ENCODE measurements around the gene MRAP.

The MRAP gene

GRCh38 chr21:32322676-32323075 lies 24.0 kb downstream of the MRAP start:
- H3K4me1 Mint-ChIP-seq (ENCODE audit: low read depth) = peaks cover 5% of the 10 kb centered on the region
- no peak for DNase-seq
- peaks cover 99% of the 10 kb centered on the region for H3K36me3 Mint-ChIP-seq (ENCODE audit: low read depth)
- H3K27me3 Mint-ChIP-seq = no peaks in the 10 kb centered on the region
- H3K27ac Mint-ChIP-seq = no peak overlapping the region
- no peak overlapping the region for H3K4me3 Mint-ChIP-seq
- no peaks in the 10 kb centered on the region for H3K9me3 Mint-ChIP-seq

GRCh38 chr21:32325706-32326105 lies 27.1 kb downstream of the MRAP start:
- H3K9me3 Mint-ChIP-seq = no peaks in the 10 kb centered on the region
- H3K27ac Mint-ChIP-seq = no peak overlapping the region
- no peak for DNase-seq
- no peaks in the 10 kb centered on the region for H3K27me3 Mint-ChIP-seq
- peaks cover 99% of the 10 kb centered on the region for H3K36me3 Mint-ChIP-seq (ENCODE audit: low read depth)
- H3K4me1 Mint-ChIP-seq (ENCODE audit: low read depth) = peaks cover 6% of the 10 kb centered on the region
- H3K4me3 Mint-ChIP-seq = no peak overlapping the region

- H3K27ac Mint-ChIP-seq = no peak overlapping the region
- no peak for DNase-seq
- no peaks in the 10 kb centered on the region for H3K9me3 Mint-ChIP-seq
- peaks cover 6% of the 10 kb centered on the region for H3K4me1 Mint-ChIP-seq (ENCODE audit: low read depth)
- H3K4me3 Mint-ChIP-seq = no peak overlapping the region
- H3K36me3 Mint-ChIP-seq (ENCODE audit: low read depth) = peaks cover 100% of the 10 kb centered on the region
- H3K27me3 Mint-ChIP-seq = no peaks in the 10 kb centered on the region
Measured at GRCh38 chr21:32328595-32328994, 29.9 kb downstream of the MRAP start.

- H3K27ac Mint-ChIP-seq = peak overlapping the region; percentile 28
- no peaks in the 10 kb centered on the region for H3K9me3 Mint-ChIP-seq
- no peak overlapping the region for H3K4me3 Mint-ChIP-seq
- DNase-seq = no peak
- peaks cover 6% of the 10 kb centered on the region for H3K4me1 Mint-ChIP-seq (ENCODE audit: low read depth)
- no peaks in the 10 kb centered on the region for H3K27me3 Mint-ChIP-seq
- H3K36me3 Mint-ChIP-seq (ENCODE audit: low read depth) = peaks cover 100% of the 10 kb centered on the region
Measured at GRCh38 chr21:32329331-32329730, 30.7 kb downstream of the MRAP start.

- DNase-seq = no peak
- Mint-ChIP-seq H3K27ac (peak overlapping the region; percentile 28), H3K9me3 (no peaks in the 10 kb centered on the region), H3K27me3 (no peaks in the 10 kb centered on the region), H3K36me3 (ENCODE audit: low read depth) (peaks cover 100% of the 10 kb centered on the region), H3K4me1 (ENCODE audit: low read depth) (peaks cover 6% of the 10 kb centered on the region), H3K4me3 (no peak overlapping the region)
Measured at GRCh38 chr21:32329776-32330175, 31.1 kb downstream of the MRAP start.

- H3K27ac Mint-ChIP-seq = peak overlapping the region; percentile 18
- H3K27me3 Mint-ChIP-seq = no peaks in the 10 kb centered on the region
- no peak overlapping the region for H3K4me3 Mint-ChIP-seq
- DNase-seq = no peak
- no peaks in the 10 kb centered on the region for H3K9me3 Mint-ChIP-seq
- H3K36me3 Mint-ChIP-seq (ENCODE audit: low read depth) = peaks cover 100% of the 10 kb centered on the region
- peaks cover 6% of the 10 kb centered on the region for H3K4me1 Mint-ChIP-seq (ENCODE audit: low read depth)
Measured at GRCh38 chr21:32330784-32331311, 32.2 kb downstream of the MRAP start.

GRCh38 chr21:32331444-32332305 lies 33.0 kb downstream of the MRAP start:
- Mint-ChIP-seq H3K4me3 (no peak overlapping the region), H3K27ac (no peak overlapping the region), H3K27me3 (no peaks in the 10 kb centered on the region), H3K4me1 (ENCODE audit: low read depth) (peaks cover 3% of the 10 kb centered on the region), H3K9me3 (no peaks in the 10 kb centered on the region), H3K36me3 (ENCODE audit: low read depth) (peaks cover 100% of the 10 kb centered on the region)
- DNase-seq = no peak

- Mint-ChIP-seq H3K36me3 (ENCODE audit: low read depth) (peaks cover 100% of the 10 kb centered on the region), H3K9me3 (no peaks in the 10 kb centered on the region), H3K27ac (no peak overlapping the region), H3K4me3 (no peak overlapping the region), H3K4me1 (ENCODE audit: low read depth) (peaks cover 2% of the 10 kb centered on the region), H3K27me3 (no peaks in the 10 kb centered on the region)
- no peak for DNase-seq
Measured at GRCh38 chr21:32332463-32332951, 33.9 kb downstream of the MRAP start.

GRCh38 chr21:32333953-32334673 lies 35.5 kb downstream of the MRAP start:
- Mint-ChIP-seq H3K4me3 (no peak overlapping the region), H3K27me3 (no peaks in the 10 kb centered on the region), H3K27ac (no peak overlapping the region), H3K36me3 (ENCODE audit: low read depth) (peaks cover 98% of the 10 kb centered on the region), H3K4me1 (ENCODE audit: low read depth) (no peaks in the 10 kb centered on the region), H3K9me3 (no peaks in the 10 kb centered on the region)
- no peak for DNase-seq

- Mint-ChIP-seq H3K4me3 (no peak overlapping the region), H3K9me3 (no peaks in the 10 kb centered on the region), H3K27ac (no peak overlapping the region), H3K27me3 (no peaks in the 10 kb centered on the region), H3K4me1 (ENCODE audit: low read depth) (no peaks in the 10 kb centered on the region), H3K36me3 (ENCODE audit: low read depth) (peaks cover 98% of the 10 kb centered on the region)
- DNase-seq = no peak
Measured at GRCh38 chr21:32334980-32335531, 36.4 kb downstream of the MRAP start.

GRCh38 chr21:32335601-32336575 lies 37.2 kb downstream of the MRAP start:
- no peak for DNase-seq

GRCh38 chr21:32336711-32337110 lies 38.1 kb downstream of the MRAP start:
- Mint-ChIP-seq H3K9me3 (no peaks in the 10 kb centered on the region), H3K36me3 (ENCODE audit: low read depth) (peaks cover 98% of the 10 kb centered on the region), H3K27me3 (no peaks in the 10 kb centered on the region), H3K27ac (no peak overlapping the region), H3K4me3 (no peak overlapping the region), H3K4me1 (ENCODE audit: low read depth) (no peaks in the 10 kb centered on the region)
- DNase-seq = no peak

More at GRCh38 chr21:32335601-32336575, 37.2 kb downstream of the MRAP start:
- peaks cover 98% of the 10 kb centered on the region for H3K36me3 Mint-ChIP-seq (ENCODE audit: low read depth)
- H3K4me1 Mint-ChIP-seq (ENCODE audit: low read depth) = no peaks in the 10 kb centered on the region
- no peaks in the 10 kb centered on the region for H3K9me3 Mint-ChIP-seq
- H3K4me3 Mint-ChIP-seq = no peak overlapping the region
- H3K27me3 Mint-ChIP-seq = no peaks in the 10 kb centered on the region
- no peak overlapping the region for H3K27ac Mint-ChIP-seq

- Mint-ChIP-seq H3K9me3 (no peaks in the 10 kb centered on the region), H3K4me3 (no peak overlapping the region), H3K36me3 (ENCODE audit: low read depth) (peaks cover 98% of the 10 kb centered on the region), H3K27ac (no peak overlapping the region), H3K4me1 (ENCODE audit: low read depth) (no peaks in the 10 kb centered on the region), H3K27me3 (no peaks in the 10 kb centered on the region)
- no peak for DNase-seq
Measured at GRCh38 chr21:32337206-32337605, 38.6 kb downstream of the MRAP start.
